Mesothelial cell of epicardium (in vitro differentiated cells): ENCODE data around the gene MZF1. TPM values are rescaled to one million over a fixed set of nuclear protein-coding genes. Genes with fewer than 3 reads are reported as not detected.

Source experiments
- DNase-seq, 2 experiments: peaks; one replicate each; pipeline ENCODE4 v3.0.0; 2021; ENCODE audit warnings: low spot score in 2 of 2; ENCODE audit not compliant: unreplicated experiment in 2 of 2
- H3K27ac Mint-ChIP-seq: 2 replicates; pipeline ENCODE4 v1.8.0; 2021; ENCODE audit warnings: mixed read lengths
- H3K27me3 Mint-ChIP-seq: 2 replicates; pipeline ENCODE4 v1.8.0; 2021; ENCODE audit warnings: low read depth, mixed read lengths
- H3K36me3 Mint-ChIP-seq: 2 replicates; pipeline ENCODE4 v1.8.0; 2021; ENCODE audit warnings: mixed read lengths
- H3K4me1 Mint-ChIP-seq: 2 replicates; pipeline ENCODE4 v1.8.0; 2021; ENCODE audit warnings: mixed read lengths
- H3K4me3 Mint-ChIP-seq: 2 replicates; pipeline ENCODE4 v1.8.0; 2021; ENCODE audit warnings: mild to moderate bottlenecking, moderate library complexity, mixed read lengths
- H3K9me3 Mint-ChIP-seq: 2 replicates; pipeline ENCODE4 v1.8.0; 2021; ENCODE audit warnings: mixed read lengths
- CTCF ChIP-seq: fragments of 200-600 bp; sonication (generic); IDR thresholded peaks from one replicate; pipeline ENCODE4 v1.5.0; 2021; ENCODE audit warnings: antibody characterized with exemption; ENCODE audit not compliant: unreplicated experiment
- total RNA-seq: library from RNA; stranded (reverse); gene quantifications from 3 replicates; pipeline ENCODE4 v1.2.1, GENCODE V29; 2021

MZF1 gene
- total RNA-seq, 1 donor from 2014 or later, result 42.6 TPM

GRCh38 chr19:58518256-58519086, 54.7 kb downstream of the MZF1 start:
- Mint-ChIP-seq H3K27ac (peak overlapping the region; percentile 99), H3K36me3 (no peaks in the 10 kb centered on the region), H3K4me3 (peak overlapping the region; percentile 92), H3K9me3 (no peaks in the 10 kb centered on the region), H3K4me1 (peaks cover 41% of the 10 kb centered on the region), H3K27me3 (no peaks in the 10 kb centered on the region)
- TF ChIP-seq CTCF, result no peak
- no peak for DNase-seq

GRCh38 chr19:58516964-58517833, 55.9 kb downstream of the MZF1 start:
- H3K4me3 Mint-ChIP-seq, result peak overlapping the region; percentile 37
- peaks cover 41% of the 10 kb centered on the region for H3K4me1 Mint-ChIP-seq
- no peak for TF ChIP-seq CTCF
- H3K36me3 Mint-ChIP-seq, result no peaks in the 10 kb centered on the region
- no peaks in the 10 kb centered on the region for H3K27me3 Mint-ChIP-seq
- H3K27ac Mint-ChIP-seq, result no peak overlapping the region
- no peaks in the 10 kb centered on the region for H3K9me3 Mint-ChIP-seq
- no peak for DNase-seq

GRCh38 chr19:58516246-58516836, 56.8 kb downstream of the MZF1 start:
- H3K27ac Mint-ChIP-seq, result peak overlapping the region; percentile 60
- DNase-seq, result no peak
- no peaks in the 10 kb centered on the region for H3K27me3 Mint-ChIP-seq
- H3K9me3 Mint-ChIP-seq, result no peaks in the 10 kb centered on the region
- peak overlapping the region; percentile 48 for H3K4me3 Mint-ChIP-seq
- H3K4me1 Mint-ChIP-seq, result peaks cover 41% of the 10 kb centered on the region
- H3K36me3 Mint-ChIP-seq, result no peaks in the 10 kb centered on the region
- TF ChIP-seq CTCF, result no peak

GRCh38 chr19:58515259-58515658, 57.9 kb downstream of the MZF1 start:
- H3K9me3 Mint-ChIP-seq, result no peaks in the 10 kb centered on the region
- peak overlapping the region; percentile 71 for H3K4me3 Mint-ChIP-seq
- no peaks in the 10 kb centered on the region for H3K36me3 Mint-ChIP-seq
- H3K27ac Mint-ChIP-seq, result peak overlapping the region; percentile 60
- no peak for DNase-seq
- peaks cover 37% of the 10 kb centered on the region for H3K4me1 Mint-ChIP-seq
- no peak for TF ChIP-seq CTCF
- H3K27me3 Mint-ChIP-seq, result no peaks in the 10 kb centered on the region

- no peaks in the 10 kb centered on the region for H3K27me3 Mint-ChIP-seq
- H3K36me3 Mint-ChIP-seq, result no peaks in the 10 kb centered on the region
- peak overlapping the region; percentile 67 for H3K27ac Mint-ChIP-seq
- H3K4me3 Mint-ChIP-seq, result peak overlapping the region; percentile 71
- H3K4me1 Mint-ChIP-seq, result peaks cover 32% of the 10 kb centered on the region
- no peaks in the 10 kb centered on the region for H3K9me3 Mint-ChIP-seq
- no peak for DNase-seq
- TF ChIP-seq CTCF, result no peak
Observed at GRCh38 chr19:58514564-58515022, 58.5 kb downstream of the MZF1 start.
